Rectal smooth muscle tissue (tissue), 1 donor: ENCODE results near the gene HSDL2.
"Not testable (repeated sequence)": the region's sequence is repeated elsewhere in the genome, so short reads cannot be mapped to it uniquely, and the experiment has no call there.

ENCODE experiments used
- H3K27ac ChIP-seq: one replicate; pipeline ENCODE4 v1.7.0; 2013; ENCODE audit warnings: low read depth, low read length, inconsistent platforms
- H3K27me3 ChIP-seq: one replicate; pipeline ENCODE4 v1.7.0; 2013; ENCODE audit warnings: low read length; ENCODE audit not compliant: control insufficient read depth, insufficient read depth
- H3K36me3 ChIP-seq: one replicate; pipeline ENCODE4 v1.7.0; 2013; ENCODE audit warnings: low read length; ENCODE audit not compliant: control insufficient read depth, insufficient read depth
- H3K4me1 ChIP-seq: one replicate; pipeline ENCODE4 v1.7.0; 2013; ENCODE audit warnings: low read length; ENCODE audit not compliant: control insufficient read depth, insufficient read depth
- H3K4me3 ChIP-seq: one replicate; pipeline ENCODE4 v1.7.0; 2013; ENCODE audit warnings: low read length
- H3K9ac ChIP-seq: one replicate; pipeline ENCODE4 v1.7.0; 2013; ENCODE audit warnings: low read length

Gene HSDL2

GRCh38 chr9:112411626-112412027 is 31.7 kb downstream of the HSDL2 start:
- Histone ChIP-seq H3K27ac (no peak overlapping the region), H3K27me3 (no peaks in the 10 kb centered on the region)

GRCh38 chr9:112413728-112414127 is 33.8 kb downstream of the HSDL2 start:
- H3K27ac ChIP-seq: not testable (repeated sequence)

More at GRCh38 chr9:112411626-112412027, 31.7 kb downstream of the HSDL2 start:
- peaks cover 6% of the 10 kb centered on the region for H3K36me3 ChIP-seq
- no peak overlapping the region for H3K9ac ChIP-seq
- no peaks in the 10 kb centered on the region for H3K4me1 ChIP-seq
- no peak overlapping the region for H3K4me3 ChIP-seq

GRCh38 chr9:112420208-112420607 is 40.3 kb downstream of the HSDL2 start:
- Histone ChIP-seq H3K4me3 (no peak overlapping the region), H3K36me3 (no peaks in the 10 kb centered on the region), H3K27ac (no peak overlapping the region), H3K27me3 (no peaks in the 10 kb centered on the region), H3K4me1 (no peaks in the 10 kb centered on the region), H3K9ac (no peak overlapping the region)

More at GRCh38 chr9:112413728-112414127, 33.8 kb downstream of the HSDL2 start:
- H3K9ac ChIP-seq, H3K27me3 ChIP-seq, H3K36me3 ChIP-seq, H3K4me1 ChIP-seq, H3K4me3 ChIP-seq: not testable (repeated sequence)

DNA sequence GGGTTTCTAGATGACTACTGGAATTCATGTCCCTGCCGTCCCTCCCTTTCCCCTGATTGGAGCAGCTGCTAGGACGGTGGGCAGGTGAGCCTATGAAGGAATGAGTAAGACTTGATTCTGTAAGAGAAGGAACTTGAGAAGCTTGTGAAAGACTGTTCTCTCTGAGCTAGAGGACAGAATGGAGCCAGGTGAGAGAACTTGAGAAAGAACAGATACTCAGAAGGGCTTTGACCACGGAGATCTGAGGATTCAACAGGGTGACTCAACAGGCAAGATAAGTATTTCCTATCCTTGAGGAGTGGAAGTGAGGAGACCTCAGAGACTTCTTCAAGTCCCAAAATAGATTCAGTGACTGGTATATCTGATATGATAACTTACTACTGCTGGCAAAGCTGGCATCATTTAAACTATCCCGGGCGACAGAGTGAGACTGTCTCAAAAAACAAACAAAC is 41.9 kb downstream of the HSDL2 start:
- H3K4me3 ChIP-seq: no peak overlapping the region
- no peaks in the 10 kb centered on the region for H3K4me1 ChIP-seq
- no peak overlapping the region for H3K9ac ChIP-seq
- no peak overlapping the region for H3K27ac ChIP-seq
- no peaks in the 10 kb centered on the region for H3K27me3 ChIP-seq
- H3K36me3 ChIP-seq: no peaks in the 10 kb centered on the region

GRCh38 chr9:112422417-112423148 is 42.7 kb downstream of the HSDL2 start:
- no peaks in the 10 kb centered on the region for H3K4me1 ChIP-seq
- H3K36me3 ChIP-seq: no peaks in the 10 kb centered on the region
- H3K27me3 ChIP-seq: no peaks in the 10 kb centered on the region
- H3K4me3 ChIP-seq: no peak overlapping the region
- H3K9ac ChIP-seq: no peak overlapping the region
- H3K27ac ChIP-seq: no peak overlapping the region

- H3K4me3 ChIP-seq: no peak overlapping the region
- H3K4me1 ChIP-seq: no peaks in the 10 kb centered on the region
- H3K36me3 ChIP-seq: no peaks in the 10 kb centered on the region
- H3K27ac ChIP-seq: no peak overlapping the region
- H3K27me3 ChIP-seq: no peaks in the 10 kb centered on the region
- no peak overlapping the region for H3K9ac ChIP-seq
Observed at GRCh38 chr9:112430006-112430522, 50.2 kb downstream of the HSDL2 start.

- Histone ChIP-seq H3K4me1 (no peaks in the 10 kb centered on the region), H3K27ac (no peak overlapping the region), H3K9ac (no peak overlapping the region), H3K27me3 (no peaks in the 10 kb centered on the region), H3K4me3 (no peak overlapping the region), H3K36me3 (no peaks in the 10 kb centered on the region)
Observed at GRCh38 chr9:112433499-112434392, 53.8 kb downstream of the HSDL2 start.

DNA sequence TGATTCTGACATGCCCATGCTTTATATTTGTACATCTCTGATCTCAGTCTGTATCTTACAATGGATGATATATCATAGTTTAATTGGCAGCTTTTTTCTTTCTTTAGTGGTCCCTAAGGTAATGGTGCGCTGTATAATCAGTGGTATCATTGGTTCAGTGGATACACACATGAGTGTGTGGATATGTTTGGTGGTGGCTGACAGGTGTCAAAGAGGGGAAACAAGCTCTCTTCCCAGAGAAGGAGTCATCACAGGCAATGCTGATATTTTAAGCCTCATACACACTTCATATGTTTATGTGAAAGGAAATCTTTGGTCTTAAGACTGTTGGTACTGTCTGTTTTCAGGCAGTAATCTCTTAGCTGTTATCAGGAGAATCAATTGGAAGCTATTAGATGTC is 54.6 kb downstream of the HSDL2 start:
- Histone ChIP-seq H3K4me3 (no peak overlapping the region), H3K9ac (no peak overlapping the region), H3K36me3 (no peaks in the 10 kb centered on the region), H3K27ac (no peak overlapping the region), H3K4me1 (no peaks in the 10 kb centered on the region), H3K27me3 (no peaks in the 10 kb centered on the region)

- Histone ChIP-seq H3K9ac (no peak overlapping the region), H3K36me3 (no peaks in the 10 kb centered on the region)
Observed at GRCh38 chr9:112437406-112437805, 57.5 kb downstream of the HSDL2 start.

DNA sequence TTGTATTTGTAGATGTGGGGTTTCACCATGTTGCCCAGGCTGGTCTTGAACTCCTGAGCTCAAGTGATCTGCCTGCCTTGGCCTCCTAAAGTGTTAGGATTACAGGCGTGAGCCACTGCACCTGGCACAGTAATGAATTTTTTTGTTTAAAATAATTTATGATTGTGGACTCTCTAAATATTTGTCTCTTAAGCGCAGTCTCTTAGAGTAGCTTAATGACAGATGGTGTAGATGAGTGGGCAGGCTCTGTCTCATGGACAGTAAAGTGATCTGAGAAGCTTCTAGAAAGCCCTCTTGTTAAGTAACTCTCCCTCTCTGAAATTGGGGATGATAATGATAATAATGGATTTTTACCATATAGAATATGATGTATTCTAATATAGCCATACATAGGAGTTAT is 59.3 kb downstream of the HSDL2 start:
- Histone ChIP-seq H3K27ac (no peak overlapping the region), H3K27me3 (no peaks in the 10 kb centered on the region)

More at GRCh38 chr9:112437406-112437805, 57.5 kb downstream of the HSDL2 start:
- no peaks in the 10 kb centered on the region for H3K27me3 ChIP-seq
- H3K4me1 ChIP-seq: no peaks in the 10 kb centered on the region
- no peak overlapping the region for H3K27ac ChIP-seq
- no peak overlapping the region for H3K4me3 ChIP-seq

GRCh38 chr9:112439825-112440224 is 59.9 kb downstream of the HSDL2 start:
- H3K27me3 ChIP-seq: no peaks in the 10 kb centered on the region
- H3K9ac ChIP-seq: no peak overlapping the region
- no peak overlapping the region for H3K4me3 ChIP-seq
- no peaks in the 10 kb centered on the region for H3K36me3 ChIP-seq
- no peak overlapping the region for H3K27ac ChIP-seq
- no peaks in the 10 kb centered on the region for H3K4me1 ChIP-seq

More for the DNA sequence above, 59.3 kb downstream of the HSDL2 start:
- Histone ChIP-seq H3K4me1 (no peaks in the 10 kb centered on the region), H3K4me3 (no peak overlapping the region), H3K9ac (no peak overlapping the region), H3K36me3 (no peaks in the 10 kb centered on the region)

GRCh38 chr9:112443200-112443599 is 63.3 kb downstream of the HSDL2 start:
- H3K9ac ChIP-seq: no peak overlapping the region
- H3K4me3 ChIP-seq: no peak overlapping the region
- H3K27ac ChIP-seq: no peak overlapping the region
- peaks cover 5% of the 10 kb centered on the region for H3K4me1 ChIP-seq
- H3K36me3 ChIP-seq: no peaks in the 10 kb centered on the region
- H3K27me3 ChIP-seq: no peaks in the 10 kb centered on the region
